GM21825 (cell line): ENCODE measurements around the gene CAPRIN1.

ENCODE experiments used
- ATAC-seq: cut with Tn5 transposase; IDR thresholded peaks from one replicate; pipeline ENCODE4 v1.9.1; 2021; ENCODE audit warnings: mild to moderate bottlenecking, moderate library complexity; ENCODE audit not compliant: unreplicated experiment

The CAPRIN1 gene

DNA sequence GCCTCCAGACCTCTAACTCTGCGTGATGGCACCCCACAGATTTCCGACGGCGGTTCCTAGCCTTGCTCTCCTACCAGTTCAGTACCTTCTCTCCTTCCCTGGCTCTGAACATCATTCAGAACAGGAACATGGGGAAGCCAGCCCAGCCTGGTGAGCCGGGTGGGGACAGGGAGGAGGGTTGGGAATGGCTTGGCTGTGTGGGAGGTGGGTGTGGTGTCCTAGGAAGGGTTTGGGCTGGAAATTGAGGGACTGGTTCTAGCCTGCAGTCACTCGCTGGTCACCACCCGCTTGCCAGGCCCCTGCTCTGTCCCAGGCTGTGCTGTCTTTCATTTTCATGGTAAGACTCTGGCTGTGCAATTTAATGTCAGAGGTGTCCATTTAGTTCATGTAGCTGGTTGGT, 87.8 kb downstream of the CAPRIN1 start:
- ATAC-seq = no peak

DNA sequence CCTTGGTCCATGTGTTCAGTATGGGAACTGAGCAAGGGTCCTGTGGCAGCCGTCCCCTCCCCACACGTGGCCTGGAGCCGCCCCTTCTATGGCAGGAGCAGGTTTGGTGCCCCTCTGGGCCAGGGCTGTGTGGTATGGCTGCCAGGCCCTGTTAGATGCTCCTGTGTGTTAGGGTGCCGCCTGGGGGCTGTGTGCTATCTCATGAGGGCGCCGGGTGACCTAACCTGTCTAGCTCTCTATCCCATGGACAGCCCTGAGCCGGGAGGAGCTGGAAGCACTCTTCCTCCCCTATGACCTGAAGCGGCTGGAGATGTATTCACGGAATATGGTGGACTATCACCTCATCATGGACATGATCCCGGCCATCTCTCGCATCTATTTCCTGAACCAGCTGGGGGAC, 88.6 kb downstream of the CAPRIN1 start:
- no peak for ATAC-seq

DNA sequence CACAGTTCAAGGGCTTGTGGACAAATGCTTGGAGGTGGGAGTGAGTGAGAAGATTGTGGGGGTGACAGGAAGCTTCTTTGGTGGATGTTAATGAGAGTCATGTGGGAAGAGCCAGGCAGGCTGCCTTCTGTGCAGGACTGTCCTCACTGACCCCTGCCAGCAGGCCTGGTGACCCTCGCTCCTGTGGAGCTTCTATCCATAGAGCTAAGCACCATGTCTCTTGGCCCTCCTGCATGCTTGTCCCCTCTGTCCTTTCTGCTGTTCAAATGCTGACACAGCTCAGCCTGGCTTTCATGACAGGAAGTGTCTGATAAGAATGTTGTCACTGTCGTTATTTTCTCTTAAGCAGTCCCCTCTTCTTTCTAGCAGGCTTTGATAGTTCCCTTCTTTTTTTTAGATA, 91.5 kb downstream of the CAPRIN1 start:
- no peak for ATAC-seq

DNA sequence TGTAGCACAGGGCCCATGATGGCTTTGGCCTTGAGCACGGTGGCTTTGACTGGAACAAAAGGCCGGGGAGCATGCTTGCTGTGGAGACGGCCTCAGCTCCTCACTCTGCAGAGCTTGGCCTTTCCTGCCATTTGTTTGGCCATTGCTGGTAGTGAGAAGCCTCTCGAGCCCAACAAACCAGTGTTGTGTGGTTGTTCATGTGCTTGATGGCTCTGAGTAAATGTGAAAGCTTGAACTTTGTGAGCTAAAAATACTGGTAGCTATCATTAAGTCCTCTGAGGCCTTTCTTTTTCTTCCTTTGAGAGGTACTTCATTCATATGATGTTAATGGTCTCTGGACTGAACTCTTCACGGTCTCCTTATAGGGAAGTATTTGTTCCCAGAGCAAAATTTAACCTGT, 93.5 kb downstream of the CAPRIN1 start:
- peak; percentile 52 for ATAC-seq

DNA sequence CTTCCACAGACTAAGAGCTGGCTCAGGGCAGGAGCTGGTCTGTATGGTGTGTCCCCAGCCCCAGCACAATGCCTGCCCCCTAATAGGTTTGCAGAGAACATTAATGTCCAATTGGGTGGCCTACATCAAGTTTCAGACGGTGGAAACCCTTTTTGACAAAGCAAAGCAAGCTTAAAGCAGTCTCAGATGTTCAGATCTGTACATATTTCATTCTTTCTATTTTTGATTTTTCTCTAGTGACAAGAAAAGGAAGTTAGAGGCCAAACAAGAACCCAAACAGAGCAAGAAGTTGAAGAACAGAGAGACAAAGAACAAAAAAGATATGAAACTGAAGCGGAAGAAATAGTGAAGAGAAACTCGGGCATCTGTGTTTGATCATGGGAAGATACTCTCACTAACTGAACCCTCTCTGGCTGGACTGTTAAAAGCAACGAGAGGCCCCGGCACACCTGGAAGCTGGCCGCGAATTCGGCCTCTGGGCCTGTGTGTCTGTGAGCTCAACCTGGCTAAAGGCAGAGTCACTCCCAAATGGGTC, 94.4 kb downstream of the CAPRIN1 start:
- peak; percentile 44 for ATAC-seq

DNA sequence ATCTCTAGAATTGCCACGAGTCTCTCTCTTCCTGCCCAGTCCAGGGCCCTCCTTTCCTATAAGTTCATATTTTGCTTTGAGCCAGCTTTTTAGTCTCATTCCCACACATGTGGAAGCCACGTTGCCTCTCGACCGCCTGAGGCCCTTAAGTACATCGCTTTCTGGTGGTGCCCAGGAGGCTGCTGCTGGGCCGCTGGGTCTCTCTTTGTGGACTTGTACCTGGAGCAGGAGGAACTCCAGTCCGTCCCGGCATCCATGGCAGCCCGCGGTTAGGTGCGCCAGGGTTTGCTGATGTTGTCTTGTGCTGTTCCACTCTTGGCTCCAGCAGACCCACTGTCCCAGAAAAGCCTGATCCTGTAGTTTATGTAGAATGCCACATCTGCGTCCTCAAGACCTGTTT, 94.9 kb downstream of the CAPRIN1 start:
- ATAC-seq = no peak

DNA sequence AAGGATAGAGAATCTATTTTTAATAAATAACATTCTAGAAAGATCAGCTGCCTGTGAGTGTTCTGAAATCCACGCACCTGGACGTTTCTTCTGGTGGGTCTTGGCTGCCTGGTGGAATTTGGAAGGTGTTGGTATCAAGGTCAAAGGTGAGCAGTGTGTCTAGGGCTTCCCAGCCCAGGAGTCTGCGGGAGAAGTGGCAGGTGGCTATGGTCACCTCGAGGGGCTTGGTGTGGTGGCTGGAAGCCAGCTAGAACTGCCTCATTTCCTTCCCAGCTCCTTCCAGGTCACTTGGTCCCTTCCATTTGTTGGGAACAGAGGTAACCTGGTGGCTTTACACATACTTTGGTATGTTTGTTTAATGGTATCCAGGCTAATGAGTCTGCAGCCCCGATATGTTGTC, 95.3 kb downstream of the CAPRIN1 start:
- no peak for ATAC-seq

DNA sequence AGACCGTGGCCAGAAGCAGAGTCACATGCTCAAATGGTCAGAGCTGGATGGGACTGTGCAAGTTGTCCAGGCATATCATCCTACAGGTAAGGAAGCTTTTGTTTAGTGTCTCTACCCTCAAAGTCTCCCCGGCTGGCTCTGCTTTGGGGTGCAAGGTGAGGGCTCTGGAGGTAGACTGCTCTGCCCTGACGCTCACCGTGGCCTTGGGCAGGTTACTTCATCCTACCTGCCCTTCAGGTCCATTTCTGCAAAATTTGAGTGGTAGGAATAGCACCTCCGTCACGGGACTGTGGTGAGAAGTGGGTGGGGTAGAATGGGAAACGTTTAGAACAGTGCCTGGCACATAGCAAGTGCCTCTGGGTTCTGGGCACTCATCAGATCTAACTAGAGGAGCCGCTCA, 96.0 kb downstream of the CAPRIN1 start:
- ATAC-seq = no peak

DNA sequence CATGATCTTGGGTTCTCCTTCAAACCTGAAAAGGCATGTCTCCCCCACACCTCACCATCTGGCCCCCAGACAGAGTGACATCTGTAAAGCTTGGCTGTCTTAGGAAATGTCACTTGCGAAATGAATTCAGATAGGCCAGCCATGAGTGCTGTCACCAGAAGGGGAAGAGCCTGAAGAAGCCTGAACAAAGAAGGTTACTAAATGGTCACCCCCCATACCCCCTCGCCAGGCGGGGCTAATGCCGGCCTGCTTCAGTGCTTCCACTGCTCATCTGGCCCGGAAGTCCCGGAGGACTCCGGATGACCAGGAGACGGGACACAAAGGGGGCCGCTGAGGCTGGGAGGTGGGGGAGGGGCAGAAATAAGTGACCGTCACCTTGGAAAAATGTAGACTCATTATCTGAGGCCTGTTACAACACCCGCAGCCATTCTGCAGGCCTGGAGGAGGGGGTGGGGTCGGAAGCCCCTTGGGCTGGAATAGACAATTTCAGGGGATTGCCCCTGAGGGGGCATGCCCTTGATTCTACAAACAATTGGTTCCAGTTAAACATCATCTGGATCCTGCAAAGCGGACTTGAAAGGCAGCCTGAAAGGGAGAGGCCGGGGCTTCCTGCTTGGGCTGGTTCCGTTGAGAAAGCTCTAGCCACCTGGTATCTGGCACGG, 97.1 kb downstream of the CAPRIN1 start:
- ATAC-seq = no peak

DNA sequence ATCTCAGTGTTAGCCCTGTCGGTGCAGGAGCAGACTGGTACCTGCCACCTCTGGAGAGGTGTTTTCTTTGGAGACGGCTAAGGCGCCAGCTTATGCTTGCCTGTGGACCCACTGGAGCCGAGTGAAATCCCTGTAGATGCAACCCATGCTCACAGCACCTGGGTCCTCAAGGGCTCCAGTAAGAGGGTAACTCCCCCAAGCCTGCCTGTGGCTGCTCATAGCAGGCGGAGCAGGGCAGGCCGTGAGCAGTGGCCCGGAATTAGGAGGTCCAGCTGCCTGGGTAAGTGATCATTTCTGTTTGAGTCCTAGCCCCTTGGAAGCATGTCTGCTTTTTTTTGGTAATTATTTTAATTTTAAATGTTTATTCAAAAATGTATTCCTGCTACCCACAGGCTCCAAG, 97.7 kb downstream of the CAPRIN1 start:
- no peak for ATAC-seq

DNA sequence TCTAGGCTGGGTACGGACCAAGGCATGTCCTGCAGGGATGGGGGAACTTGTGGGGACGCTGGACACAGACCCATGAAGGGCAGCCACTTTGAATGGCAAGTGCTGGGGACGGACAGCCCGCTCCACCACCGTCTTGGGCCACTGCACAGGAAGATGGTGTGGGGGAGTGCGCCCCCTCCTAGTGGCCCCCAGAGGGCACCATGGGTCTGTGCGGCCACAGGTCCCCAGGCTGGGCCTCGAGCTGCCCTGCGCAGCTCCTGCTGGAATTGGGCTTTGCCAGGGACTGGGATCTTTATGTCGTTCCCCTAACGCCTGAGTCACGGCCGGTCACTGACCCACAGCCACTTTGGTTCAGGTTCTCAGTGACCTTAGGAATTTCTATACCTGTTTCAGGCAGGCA, 98.3 kb downstream of the CAPRIN1 start:
- no peak for ATAC-seq

DNA sequence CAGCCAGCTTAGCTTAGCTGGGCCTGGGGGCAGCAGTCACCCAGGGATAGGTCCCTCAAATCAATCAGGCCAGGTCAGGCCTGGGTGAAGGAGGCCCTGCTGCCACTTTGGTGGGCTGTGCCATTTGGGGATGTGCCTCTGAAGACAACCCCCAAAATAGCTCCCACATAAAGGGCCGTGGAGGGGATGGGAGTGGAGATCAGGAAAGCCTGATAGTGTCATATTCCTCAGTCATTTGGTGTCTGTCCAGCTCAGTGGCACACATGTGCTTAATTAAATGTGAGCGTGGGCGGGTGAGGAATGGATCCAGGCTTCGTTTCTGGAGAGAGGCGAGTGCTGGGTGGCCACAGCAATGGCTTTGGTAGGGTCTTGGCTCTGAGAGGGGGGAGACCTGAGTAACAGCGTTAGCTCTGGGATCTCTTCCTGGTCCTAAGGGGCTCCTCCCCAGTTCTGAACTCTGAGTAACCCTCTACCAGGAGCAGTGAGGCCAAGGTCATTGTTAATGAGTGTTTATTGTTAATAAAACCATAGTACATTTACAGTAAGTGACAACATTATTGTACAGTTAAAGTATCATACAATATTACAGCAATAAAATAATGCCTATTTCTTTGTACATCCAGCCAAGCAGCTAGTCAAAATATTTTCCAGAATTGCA, 99.1 kb downstream of the CAPRIN1 start:
- ATAC-seq = no peak
